ENCODE results near the gene NR5A2. TPM values are rescaled to one million over a fixed set of nuclear protein-coding genes. Genes with fewer than 3 reads are reported as not detected.

NR5A2 gene
- polyA plus RNA-seq, 3 donors: 0.03 to 0.31 TPM; not detected in 1

GRCh38 chr1:200053091-200053490 is 25.6 kb downstream of the NR5A2 start:
- Mint-ChIP-seq H3K4me3 (no peak overlapping the region), H3K27me3 (ENCODE audit: low read depth in 3 of 3) (peaks cover 20 to 28% (median 22%) of the 10 kb centered on the region in 3 donors), H3K4me1 (no peaks in the 10 kb centered on the region), H3K9me3 (peaks cover 0 to 2% (median 0%) of the 10 kb centered on the region in 7 donors), H3K36me3 (no peaks in the 10 kb centered on the region), H3K27ac (no peak overlapping the region)
- Histone ChIP-seq H3K79me2 (ENCODE audit: insufficient read depth, low read length) (no peaks in the 10 kb centered on the region), H3K9ac (ENCODE audit: insufficient read depth, low read length, poor library complexity, severe bottlenecking) (no peak overlapping the region), H4K20me1 (ENCODE audit: insufficient read depth, low read length) (no peaks in the 10 kb centered on the region), H3K4me1 (ENCODE audit: control insufficient read depth in 1 of 2, insufficient read depth in 2 of 2, low read length in 2 of 2) (no peaks in the 10 kb centered on the region), H3K27me3 (ENCODE audit: control insufficient read depth in 2 of 2, insufficient read depth in 2 of 2, low read length in 2 of 2) (peaks cover 12 to 13% of the 10 kb centered on the region in 2 donors), H3K27ac (ENCODE audit: low read depth in 1 of 2, low read length in 2 of 2) (no peak overlapping the region), H2AFZ (ENCODE audit: insufficient read depth, low read depth, low read length, poor library complexity, severe bottlenecking) (no peak overlapping the region), H3K9me3 (replicated peaks in 1 of 2; ENCODE audit: control insufficient read depth in 1 of 2, insufficient read depth in 1 of 2, low read length in 2 of 2) (no peaks in the 10 kb centered on the region), H3K4me3 (replicated peaks in 1 of 3; ENCODE audit: low read depth in 2 of 3, low read length in 3 of 3) (no peak overlapping the region), H3K36me3 (replicated peaks in 1 of 2; ENCODE audit: control insufficient read depth in 1 of 2, insufficient read depth in 2 of 2, low read length in 2 of 2) (no peaks in the 10 kb centered on the region), H3K4me2 (replicated peaks; ENCODE audit: extremely low read depth, low read length, poor library complexity, severe bottlenecking) (no peak overlapping the region)
- TF ChIP-seq CTCF (IDR thresholded peaks at IDR 0.05): no peak
- no peak for DNase-seq
- WGBS (ENCODE audit: insufficient coverage): no CpG with 5 or more reads among the region's 2 CpGs
- intact Hi-C loops (cut with micrococcal nuclease): no loop called here

- peaks cover 0 to 2% (median 0%) of the 10 kb centered on the region in 7 donors for H3K9me3 Mint-ChIP-seq
- no peak overlapping the region for H3K27ac Mint-ChIP-seq
- WGBS (ENCODE audit: insufficient coverage): 88% methylated on average over 8 of the region's 8 CpGs
- TF ChIP-seq CTCF (IDR thresholded peaks at IDR 0.05): no peak
- Histone ChIP-seq H3K36me3 (replicated peaks in 1 of 2; ENCODE audit: control insufficient read depth in 1 of 2, insufficient read depth in 2 of 2, low read length in 2 of 2) (no peaks in the 10 kb centered on the region), H3K4me2 (replicated peaks; ENCODE audit: extremely low read depth, low read length, poor library complexity, severe bottlenecking) (no peak overlapping the region), H3K9ac (ENCODE audit: insufficient read depth, low read length, poor library complexity, severe bottlenecking) (no peak overlapping the region), H3K79me2 (ENCODE audit: insufficient read depth, low read length) (no peaks in the 10 kb centered on the region), H3K27ac (ENCODE audit: low read depth in 1 of 2, low read length in 2 of 2) (no peak overlapping the region), H3K9me3 (replicated peaks in 1 of 2; ENCODE audit: control insufficient read depth in 1 of 2, insufficient read depth in 1 of 2, low read length in 2 of 2) (no peaks in the 10 kb centered on the region), H3K4me1 (ENCODE audit: control insufficient read depth in 1 of 2, insufficient read depth in 2 of 2, low read length in 2 of 2) (no peaks in the 10 kb centered on the region), H3K27me3 (ENCODE audit: control insufficient read depth in 2 of 2, insufficient read depth in 2 of 2, low read length in 2 of 2) (peaks cover 8 to 12% of the 10 kb centered on the region in 2 donors), H3K4me3 (replicated peaks in 1 of 3; ENCODE audit: low read depth in 2 of 3, low read length in 3 of 3) (no peak overlapping the region), H4K20me1 (ENCODE audit: insufficient read depth, low read length) (no peaks in the 10 kb centered on the region), H2AFZ (ENCODE audit: insufficient read depth, low read depth, low read length, poor library complexity, severe bottlenecking) (no peak overlapping the region)
- peaks cover 17 to 26% (median 21%) of the 10 kb centered on the region in 3 donors for H3K27me3 Mint-ChIP-seq (ENCODE audit: low read depth in 3 of 3)
- H3K36me3 Mint-ChIP-seq: no peaks in the 10 kb centered on the region
- H3K4me3 Mint-ChIP-seq: no peak overlapping the region
- no peak for DNase-seq
- no peaks in the 10 kb centered on the region for H3K4me1 Mint-ChIP-seq
- intact Hi-C loops (cut with micrococcal nuclease): no loop called here
Measured at GRCh38 chr1:200053646-200054045, 26.1 kb downstream of the NR5A2 start.
